Testis (tissue), 3 donors: Measurements from ENCODE around the gene DCAF5. TPM values are rescaled to one million over a fixed set of nuclear protein-coding genes. Genes with fewer than 3 reads are reported as not detected.

Experiments used
- DNase-seq: peaks from one replicate; pipeline ENCODE4 v3.0.0-alpha.2; 2019
- H3K27ac ChIP-seq, 2 donors: fragments of 200-600 bp; sonication (generic); one replicate each; pipeline ENCODE4 v1.5.1; 2019
- H3K27me3 ChIP-seq: fragments of 200-600 bp; sonication (generic); one replicate; pipeline ENCODE4 v1.5.1; 2019
- H3K36me3 ChIP-seq: fragments of 200-600 bp; sonication (generic); one replicate; pipeline ENCODE4 v1.5.1; 2017; ENCODE audit warnings: low read depth; ENCODE audit errors: missing control alignments
- H3K4me1 ChIP-seq: fragments of 200-600 bp; sonication (generic); one replicate; pipeline ENCODE4 v1.5.1; 2019
- H3K4me3 ChIP-seq, 2 donors: fragments of 200-600 bp; sonication (generic); one replicate each; pipeline ENCODE4 v1.5.1; 2017 to 2019
- H3K9me3 ChIP-seq: fragments of 200-600 bp; sonication (generic); one replicate; pipeline ENCODE4 v1.5.1; 2017
- POLR2A ChIP-seq: fragments of 450-650 bp; IDR thresholded peaks from one replicate; pipeline ENCODE4 v1.6.1; 2017; ENCODE audit warnings: antibody characterized with exemption, mild to moderate bottlenecking, moderate library complexity
- WGBS, 2 donors: methylation state at CpG; one replicate each; pipeline ENCODE4 v1.1.5; 2018; 5-methylcytosine and 5-hydroxymethylcytosine counted together
- intact Hi-C: fragments of 100-400 bp; cut with DNase I; formaldehyde crosslinking; loops from one replicate; pipeline ENCODE4 v1.15.1; 2023; ENCODE audit warnings: low total_unique reads
- polyA plus RNA-seq: library from polyadenylated mRNA; stranded (reverse); fragments of 350-450 nt; fragmentation: Illumina TruSeq; extraction: RNeasy Lipid Tissue Mini Kit (QIAGEN cat#74804); gene quantifications from one replicate; pipeline ENCODE4 v1.2.3, GENCODE V29; 2014; ENCODE audit warnings: low read depth, low replicate concordance; ENCODE audit not compliant: insufficient read depth
- total RNA-seq, 2 donors: library from RNA; depleted of rRNA; stranded (reverse); fragments of >200 nt; gene quantifications; one replicate each; pipeline ENCODE4 v1.2.3, GENCODE V29; 2016
- TF ChIP-seq, protein P1 (sequence below), 3 experiments: fragments of 450-650 bp in 2 of 3; fragments of 200-600 bp in 1 of 3; sonication (generic) in 1 of 3; IDR thresholded peaks; one replicate each; pipeline ENCODE4 v1.5.1; 2016 to 2019; ENCODE audit warnings: antibody characterized with exemption in 3 of 3, mild to moderate bottlenecking in 2 of 3, moderate library complexity in 1 of 3

Gene DCAF5
- total and polyA plus RNA-seq, 3 donors from 2014 or later = 97.7 to 168 (median 129) TPM

DNA sequence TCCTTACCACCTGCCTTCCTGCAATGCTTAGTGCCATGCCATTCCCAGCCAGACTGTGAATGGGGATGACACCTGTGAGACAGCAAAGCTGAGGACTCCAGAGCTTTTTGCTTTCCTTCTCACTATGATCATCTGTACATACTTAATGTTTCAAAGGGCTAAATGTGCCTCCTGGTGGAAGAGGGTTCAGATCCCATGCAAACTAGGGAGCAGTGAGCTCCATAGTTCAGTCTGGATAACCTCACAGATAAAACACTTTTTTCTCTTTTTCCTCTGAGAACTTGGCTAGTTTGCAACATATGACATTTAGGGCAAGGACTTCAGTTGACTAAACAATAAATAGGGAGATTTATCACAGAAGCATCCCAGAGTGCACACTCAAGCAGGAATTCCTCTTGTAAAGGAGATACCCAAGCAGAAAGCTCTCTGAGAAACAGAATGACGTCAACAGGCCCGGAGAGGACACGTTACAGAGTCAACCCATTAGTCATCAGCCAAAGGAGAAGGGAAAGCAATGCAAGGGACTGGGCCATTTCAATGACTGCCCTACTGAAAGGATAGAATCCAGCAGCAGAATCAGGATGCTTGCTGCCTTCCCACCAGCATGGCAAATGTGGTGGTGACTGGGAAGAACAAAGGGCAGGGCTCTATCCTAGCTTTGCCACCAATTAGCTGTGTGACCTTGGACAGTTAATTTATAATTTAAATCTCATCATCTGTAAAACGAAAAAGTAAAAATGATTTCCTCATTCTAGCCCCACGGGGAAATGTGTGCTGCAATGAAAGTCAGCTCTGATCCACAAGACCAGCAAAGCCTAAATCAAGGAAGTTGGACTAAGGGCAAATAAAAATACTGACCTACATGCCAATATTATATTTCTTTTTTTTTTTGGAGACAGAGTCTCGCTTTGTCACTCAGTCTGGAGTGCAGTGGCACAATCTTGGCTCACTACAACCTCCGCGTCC is 93.0 kb downstream of the DCAF5 start:
- peak; percentile 26 for DNase-seq
- Histone ChIP-seq H3K36me3 (no peaks in the 10 kb centered on the region), H3K4me3 (no peak overlapping the region), H3K27me3 (no peaks in the 10 kb centered on the region), H3K27ac (no peak overlapping the region), H3K4me1 (no peaks in the 10 kb centered on the region), H3K9me3 (no peaks in the 10 kb centered on the region)
- intact Hi-C loops = no loop called here
- WGBS, 2 donors = 81 to 84% methylated on average over 8 of the region's 8 CpGs
- TF ChIP-seq, protein P1, sequence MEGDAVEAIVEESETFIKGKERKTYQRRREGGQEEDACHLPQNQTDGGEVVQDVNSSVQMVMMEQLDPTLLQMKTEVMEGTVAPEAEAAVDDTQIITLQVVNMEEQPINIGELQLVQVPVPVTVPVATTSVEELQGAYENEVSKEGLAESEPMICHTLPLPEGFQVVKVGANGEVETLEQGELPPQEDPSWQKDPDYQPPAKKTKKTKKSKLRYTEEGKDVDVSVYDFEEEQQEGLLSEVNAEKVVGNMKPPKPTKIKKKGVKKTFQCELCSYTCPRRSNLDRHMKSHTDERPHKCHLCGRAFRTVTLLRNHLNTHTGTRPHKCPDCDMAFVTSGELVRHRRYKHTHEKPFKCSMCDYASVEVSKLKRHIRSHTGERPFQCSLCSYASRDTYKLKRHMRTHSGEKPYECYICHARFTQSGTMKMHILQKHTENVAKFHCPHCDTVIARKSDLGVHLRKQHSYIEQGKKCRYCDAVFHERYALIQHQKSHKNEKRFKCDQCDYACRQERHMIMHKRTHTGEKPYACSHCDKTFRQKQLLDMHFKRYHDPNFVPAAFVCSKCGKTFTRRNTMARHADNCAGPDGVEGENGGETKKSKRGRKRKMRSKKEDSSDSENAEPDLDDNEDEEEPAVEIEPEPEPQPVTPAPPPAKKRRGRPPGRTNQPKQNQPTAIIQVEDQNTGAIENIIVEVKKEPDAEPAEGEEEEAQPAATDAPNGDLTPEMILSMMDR (IDR thresholded peaks at IDR 0.05) = no peak
- TF ChIP-seq POLR2A = no peak

DNA sequence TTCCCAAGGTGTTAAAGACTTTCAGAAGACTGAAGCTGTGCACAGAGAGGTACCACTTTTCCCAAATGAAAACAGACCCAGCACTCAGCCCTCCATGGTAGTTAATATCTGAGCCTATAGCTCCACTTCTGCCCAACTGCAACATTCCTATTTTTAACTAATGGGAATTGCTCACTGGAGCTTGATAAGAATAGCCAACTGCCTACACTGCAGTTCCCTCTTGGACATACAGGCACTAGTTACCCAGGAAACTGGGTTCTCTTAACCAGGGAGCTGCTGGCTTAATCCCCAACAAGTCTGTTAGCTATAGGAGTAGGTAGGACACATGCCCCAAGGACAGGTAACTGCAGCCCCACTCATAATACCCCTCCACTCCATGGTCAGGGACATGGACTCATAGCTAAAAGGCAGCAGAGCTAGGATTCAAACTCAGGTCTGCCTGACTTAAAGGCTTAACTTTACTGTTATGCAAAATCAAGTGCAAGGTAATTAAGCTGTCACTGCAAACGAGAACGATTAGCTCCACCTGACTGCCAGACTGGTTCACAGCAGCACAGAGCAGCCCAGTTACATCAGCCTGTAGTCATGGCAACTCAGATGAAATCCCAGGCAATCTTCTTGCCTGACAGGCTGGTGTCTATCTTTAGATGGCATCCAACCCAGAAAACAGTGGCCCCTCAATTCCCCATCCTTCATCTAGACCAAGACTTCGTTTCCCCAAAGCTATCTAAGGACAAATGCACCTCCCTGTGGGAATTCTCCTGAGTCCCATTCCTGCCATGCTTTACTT is 96.7 kb downstream of the DCAF5 start:
- TF ChIP-seq POLR2A = no peak
- TF ChIP-seq, protein P1 (IDR thresholded peaks at IDR 0.05) = no peak
- Histone ChIP-seq H3K27ac (no peak overlapping the region), H3K36me3 (no peaks in the 10 kb centered on the region), H3K4me1 (peaks cover 5% of the 10 kb centered on the region), H3K4me3 (no peak overlapping the region), H3K9me3 (no peaks in the 10 kb centered on the region), H3K27me3 (no peaks in the 10 kb centered on the region)
- no peak for DNase-seq
- WGBS, 2 donors = 48 to 61% methylated on average over 3 of the region's 3 CpGs
- intact Hi-C loops = no loop called here

GRCh38 chr14:69055125-69055524 is 97.8 kb downstream of the DCAF5 start:
- 96 to 98% methylated on average over 15 to 21 of the region's 21 CpGs for WGBS, 2 donors
- Histone ChIP-seq H3K9me3 (no peaks in the 10 kb centered on the region), H3K36me3 (no peaks in the 10 kb centered on the region), H3K27ac (no peak overlapping the region), H3K4me1 (peaks cover 14% of the 10 kb centered on the region), H3K27me3 (no peaks in the 10 kb centered on the region), H3K4me3 (no peak overlapping the region)
- TF ChIP-seq, protein P1 (IDR thresholded peaks at IDR 0.05) = no peak
- TF ChIP-seq POLR2A = no peak
- intact Hi-C loops = no loop called here
- no peak for DNase-seq

GRCh38 chr14:69054030-69054429 is 98.9 kb downstream of the DCAF5 start:
- no peak for DNase-seq
- no peaks in the 10 kb centered on the region for H3K36me3 ChIP-seq
- no peaks in the 10 kb centered on the region for H3K9me3 ChIP-seq
- no peak overlapping the region for H3K27ac ChIP-seq
- TF ChIP-seq, protein P1 (IDR thresholded peaks at IDR 0.05) = no peak
- no peak for TF ChIP-seq POLR2A
- no peak overlapping the region for H3K4me3 ChIP-seq
- peaks cover 22% of the 10 kb centered on the region for H3K4me1 ChIP-seq
- intact Hi-C loops = no loop called here
- H3K27me3 ChIP-seq = no peaks in the 10 kb centered on the region
- 75 to 95% methylated on average over 4 to 11 of the region's 11 CpGs for WGBS, 2 donors
